ENCODE measurements around the gene IL13. TPM values are rescaled to one million over a fixed set of nuclear protein-coding genes. Genes with fewer than 3 reads are reported as not detected.

The IL13 gene
- total RNA-seq, 1 experiment from 2014 or later, result not detected

DNA sequence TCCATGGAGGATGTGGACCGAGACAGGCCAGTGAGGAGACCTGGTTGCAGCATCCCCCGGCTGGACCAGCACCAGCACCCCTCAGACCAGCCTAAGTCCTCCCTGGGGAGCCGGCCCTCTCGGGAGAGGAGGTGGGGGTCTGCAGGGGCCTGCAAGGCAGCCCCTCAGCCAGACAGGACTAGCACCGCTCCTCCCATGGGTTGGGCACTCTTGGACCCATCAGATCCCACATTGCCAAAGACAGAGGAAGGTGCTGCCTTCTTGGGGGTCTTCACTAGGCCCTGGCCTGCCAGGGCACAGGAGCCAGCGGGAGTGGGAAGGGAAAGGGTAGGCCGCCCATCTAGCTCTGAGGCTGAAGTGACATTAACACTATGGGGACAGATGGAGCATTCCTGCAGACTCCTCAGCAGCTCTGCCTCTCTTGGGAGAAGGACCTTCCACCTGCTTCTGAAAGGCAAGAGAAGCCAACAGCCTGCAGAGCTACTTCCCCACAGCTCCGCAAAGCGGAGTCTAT is 6.8 kb downstream of the IL13 start:
- Histone ChIP-seq H3K27ac (ENCODE audit: low read depth, low read length) (no peak overlapping the region), H3K4me2 (ENCODE audit: low read length) (no peak overlapping the region), H3K9ac (ENCODE audit: low read length) (no peak overlapping the region), H4K20me1 (ENCODE audit: insufficient read depth) (no peaks in the 10 kb centered on the region), H3K9me2 (ENCODE audit: insufficient read depth) (no peaks in the 10 kb centered on the region), H2AFZ (ENCODE audit: low read depth, low read length, poor library complexity, severe bottlenecking) (no peak overlapping the region), H3K79me2 (ENCODE audit: insufficient read depth, low read length) (no peaks in the 10 kb centered on the region), H3K27me3 (ENCODE audit: insufficient read depth, low read length) (no peaks in the 10 kb centered on the region), H3K4me1 (ENCODE audit: control insufficient read depth in 1 of 2, insufficient read depth in 2 of 2, low read length in 2 of 2) (peaks cover 0 to 13% of the 10 kb centered on the region in 2 experiments; a peak in 1 of 4 replicates), H3K36me3 (ENCODE audit: control insufficient read depth in 1 of 2, insufficient read depth in 2 of 2, low read length in 2 of 2) (no peaks in the 10 kb centered on the region), H3K4me3 (replicated peaks in 1 of 2; ENCODE audit: low read depth in 1 of 2, low read length in 2 of 2) (no peak overlapping the region), H3K9me3 (ENCODE audit: control insufficient read depth in 1 of 2, insufficient read depth in 1 of 2, low read depth in 1 of 2, low read length in 2 of 2) (no peaks in the 10 kb centered on the region)
- intact Hi-C loops (cut with micrococcal nuclease), result no loop called here
- ATAC-seq (no peak), DNase-seq (ENCODE audit: low read depth, low spot score) (no peak)
- ChIA-PET CTCF (no interaction called here), POLR2A (no interaction called here), RAD21 (ENCODE audit: low non-redundant PET in 1 of 2, low total read pairs in 2 of 2, uncharacterized antibody in 2 of 2, unreplicated experiment in 2 of 2) (no interaction called here)
- TF ChIP-seq, protein P1, sequence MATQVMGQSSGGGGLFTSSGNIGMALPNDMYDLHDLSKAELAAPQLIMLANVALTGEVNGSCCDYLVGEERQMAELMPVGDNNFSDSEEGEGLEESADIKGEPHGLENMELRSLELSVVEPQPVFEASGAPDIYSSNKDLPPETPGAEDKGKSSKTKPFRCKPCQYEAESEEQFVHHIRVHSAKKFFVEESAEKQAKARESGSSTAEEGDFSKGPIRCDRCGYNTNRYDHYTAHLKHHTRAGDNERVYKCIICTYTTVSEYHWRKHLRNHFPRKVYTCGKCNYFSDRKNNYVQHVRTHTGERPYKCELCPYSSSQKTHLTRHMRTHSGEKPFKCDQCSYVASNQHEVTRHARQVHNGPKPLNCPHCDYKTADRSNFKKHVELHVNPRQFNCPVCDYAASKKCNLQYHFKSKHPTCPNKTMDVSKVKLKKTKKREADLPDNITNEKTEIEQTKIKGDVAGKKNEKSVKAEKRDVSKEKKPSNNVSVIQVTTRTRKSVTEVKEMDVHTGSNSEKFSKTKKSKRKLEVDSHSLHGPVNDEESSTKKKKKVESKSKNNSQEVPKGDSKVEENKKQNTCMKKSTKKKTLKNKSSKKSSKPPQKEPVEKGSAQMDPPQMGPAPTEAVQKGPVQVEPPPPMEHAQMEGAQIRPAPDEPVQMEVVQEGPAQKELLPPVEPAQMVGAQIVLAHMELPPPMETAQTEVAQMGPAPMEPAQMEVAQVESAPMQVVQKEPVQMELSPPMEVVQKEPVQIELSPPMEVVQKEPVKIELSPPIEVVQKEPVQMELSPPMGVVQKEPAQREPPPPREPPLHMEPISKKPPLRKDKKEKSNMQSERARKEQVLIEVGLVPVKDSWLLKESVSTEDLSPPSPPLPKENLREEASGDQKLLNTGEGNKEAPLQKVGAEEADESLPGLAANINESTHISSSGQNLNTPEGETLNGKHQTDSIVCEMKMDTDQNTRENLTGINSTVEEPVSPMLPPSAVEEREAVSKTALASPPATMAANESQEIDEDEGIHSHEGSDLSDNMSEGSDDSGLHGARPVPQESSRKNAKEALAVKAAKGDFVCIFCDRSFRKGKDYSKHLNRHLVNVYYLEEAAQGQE (IDR thresholded peaks at IDR 0.05; ENCODE audit: low read depth), result no peak
- TF ChIP-seq ZFX (IDR thresholded peaks at IDR 0.05) (no peak), JUND (IDR thresholded peaks at IDR 0.05) (no peak), ZNF274 (IDR thresholded peaks at IDR 0.05; ENCODE audit: low read depth, low read length) (no peak), RAD21 (IDR thresholded peaks at IDR 0.05; ENCODE audit: low read depth) (no peak), POLR2AphosphoS5 (IDR thresholded peaks at IDR 0.05; ENCODE audit: low read depth, low read length) (no peak), EGR1 (IDR thresholded peaks at IDR 0.05; ENCODE audit: low read depth) (no peak), TCF7L2 (IDR thresholded peaks at IDR 0.05; ENCODE audit: borderline replicate concordance, extremely low read depth, insufficient read depth, insufficient read length) (no peak), POLR2A (IDR thresholded peaks at IDR 0.05; ENCODE audit: borderline replicate concordance, extremely low read depth, insufficient read depth, insufficient read length) (no peak), EZH2phosphoT487 (IDR thresholded peaks at IDR 0.05; ENCODE audit: borderline replicate concordance) (no peak), CBX3 (IDR thresholded peaks at IDR 0.05; ENCODE audit: low read depth) (no peak), YY1 (IDR thresholded peaks at IDR 0.05; ENCODE audit: extremely low read depth, insufficient replicate concordance, low read depth, low read length) (no peak), SRF (IDR thresholded peaks at IDR 0.05; ENCODE audit: low read depth) (no peak), EZH2 (IDR thresholded peaks at IDR 0.05) (no peak), SP1 (IDR thresholded peaks at IDR 0.05; ENCODE audit: low read depth) (no peak), SIN3A (IDR thresholded peaks at IDR 0.05; ENCODE audit: low read depth) (no peak), CEBPB (IDR thresholded peaks at IDR 0.05; ENCODE audit: low read depth) (no peak), FOSL1 (IDR thresholded peaks at IDR 0.05; ENCODE audit: low read depth) (no peak)
- TF ChIP-seq, protein P2, sequence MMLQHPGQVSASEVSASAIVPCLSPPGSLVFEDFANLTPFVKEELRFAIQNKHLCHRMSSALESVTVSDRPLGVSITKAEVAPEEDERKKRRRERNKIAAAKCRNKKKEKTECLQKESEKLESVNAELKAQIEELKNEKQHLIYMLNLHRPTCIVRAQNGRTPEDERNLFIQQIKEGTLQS (IDR thresholded peaks at IDR 0.05), result no peak
- TF ChIP-seq, protein P3, sequence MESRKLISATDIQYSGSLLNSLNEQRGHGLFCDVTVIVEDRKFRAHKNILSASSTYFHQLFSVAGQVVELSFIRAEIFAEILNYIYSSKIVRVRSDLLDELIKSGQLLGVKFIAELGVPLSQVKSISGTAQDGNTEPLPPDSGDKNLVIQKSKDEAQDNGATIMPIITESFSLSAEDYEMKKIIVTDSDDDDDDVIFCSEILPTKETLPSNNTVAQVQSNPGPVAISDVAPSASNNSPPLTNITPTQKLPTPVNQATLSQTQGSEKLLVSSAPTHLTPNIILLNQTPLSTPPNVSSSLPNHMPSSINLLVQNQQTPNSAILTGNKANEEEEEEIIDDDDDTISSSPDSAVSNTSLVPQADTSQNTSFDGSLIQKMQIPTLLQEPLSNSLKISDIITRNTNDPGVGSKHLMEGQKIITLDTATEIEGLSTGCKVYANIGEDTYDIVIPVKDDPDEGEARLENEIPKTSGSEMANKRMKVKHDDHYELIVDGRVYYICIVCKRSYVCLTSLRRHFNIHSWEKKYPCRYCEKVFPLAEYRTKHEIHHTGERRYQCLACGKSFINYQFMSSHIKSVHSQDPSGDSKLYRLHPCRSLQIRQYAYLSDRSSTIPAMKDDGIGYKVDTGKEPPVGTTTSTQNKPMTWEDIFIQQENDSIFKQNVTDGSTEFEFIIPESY (IDR thresholded peaks at IDR 0.05; ENCODE audit: extremely low read depth, insufficient replicate concordance, low read length), result no peak
- no TSS peak for BruUV-seq (replicated peaks)

Measured in HCT116 (cell line).